ENCODE results near the gene MBD4. TPM values are rescaled to one million over a fixed set of nuclear protein-coding genes. Genes with fewer than 3 reads are reported as not detected.
A peak's percentile ranks its signal among the peaks of the same experiment; 100 is the strongest.

Gene MBD4
- total RNA-seq, 1 donor from 2014 or later = 41.9 TPM

DNA sequence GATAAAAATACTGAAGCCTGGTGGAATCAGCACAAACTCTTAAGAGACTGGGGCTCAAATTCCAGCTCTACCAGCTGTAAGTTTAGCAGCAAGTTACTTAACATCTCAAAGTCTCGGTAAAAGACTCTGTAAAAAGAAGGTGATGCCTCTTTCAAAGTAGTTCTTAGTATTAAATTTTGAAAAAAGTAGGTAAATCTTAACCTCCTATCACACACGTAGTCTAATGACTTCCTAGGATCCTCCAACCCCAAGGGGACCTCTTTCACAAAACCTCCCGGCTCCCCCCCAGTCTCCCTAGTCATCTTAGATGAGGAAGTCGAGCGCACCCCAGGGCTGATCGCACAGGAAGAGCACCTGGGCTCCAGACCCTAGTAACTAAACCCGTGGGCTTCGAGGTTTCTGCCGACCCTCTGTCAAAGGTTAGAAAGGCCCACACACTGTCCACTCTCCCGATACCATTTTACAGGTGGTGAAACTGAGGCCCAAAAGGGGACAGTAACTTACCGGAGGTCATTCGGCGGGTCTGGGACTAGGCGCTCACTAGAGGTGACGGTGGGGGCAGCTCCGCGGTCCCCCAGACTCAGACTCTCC is 427 bp downstream of the MBD4 start:
- Mint-ChIP-seq H3K4me3 (ENCODE audit: low read depth) (peak overlapping the region; percentile 92), H3K4me1 (ENCODE audit: low read depth) (peaks cover 59% of the 10 kb centered on the region), H3K9me3 (no peaks in the 10 kb centered on the region), H3K27me3 (ENCODE audit: low read depth) (no peaks in the 10 kb centered on the region), H3K36me3 (ENCODE audit: low read depth) (peaks cover 47% of the 10 kb centered on the region), H3K27ac (peak overlapping the region; percentile 99)
- intact Hi-C loops (cut with micrococcal nuclease) = loop anchor here (1.0 kb wide), 1 partner anchor 123 kb away; a partner anchor contains a TSS
- no peak for DNase-seq (ENCODE audit: low spot score)

DNA sequence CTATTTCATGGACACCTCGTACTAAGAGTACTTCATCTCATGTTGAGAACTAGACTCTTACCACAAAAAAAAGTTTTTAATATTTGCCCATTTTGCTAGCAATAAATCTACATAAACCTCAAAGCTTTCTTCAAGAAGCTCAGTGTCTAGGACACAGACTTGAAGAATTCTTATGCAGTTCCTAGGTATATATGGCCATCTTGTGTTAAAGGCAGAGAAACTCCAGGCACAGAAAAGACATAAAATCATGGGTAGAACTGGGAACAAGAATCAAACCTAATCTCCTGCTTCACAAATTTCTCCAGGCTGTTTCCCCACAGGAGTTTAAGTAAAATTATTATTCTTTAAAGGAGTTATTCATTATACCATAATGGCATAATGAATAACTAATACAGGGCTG is 4.4 kb downstream of the MBD4 start:
- H3K36me3 Mint-ChIP-seq (ENCODE audit: low read depth) = peaks cover 76% of the 10 kb centered on the region
- H3K27ac Mint-ChIP-seq = no peak overlapping the region
- intact Hi-C loops (cut with micrococcal nuclease) = no loop called here
- no peak for DNase-seq (ENCODE audit: low spot score)
- H3K27me3 Mint-ChIP-seq (ENCODE audit: low read depth) = no peaks in the 10 kb centered on the region
- H3K4me1 Mint-ChIP-seq (ENCODE audit: low read depth) = peaks cover 33% of the 10 kb centered on the region
- H3K9me3 Mint-ChIP-seq = no peaks in the 10 kb centered on the region
- no peak overlapping the region for H3K4me3 Mint-ChIP-seq (ENCODE audit: low read depth)

DNA sequence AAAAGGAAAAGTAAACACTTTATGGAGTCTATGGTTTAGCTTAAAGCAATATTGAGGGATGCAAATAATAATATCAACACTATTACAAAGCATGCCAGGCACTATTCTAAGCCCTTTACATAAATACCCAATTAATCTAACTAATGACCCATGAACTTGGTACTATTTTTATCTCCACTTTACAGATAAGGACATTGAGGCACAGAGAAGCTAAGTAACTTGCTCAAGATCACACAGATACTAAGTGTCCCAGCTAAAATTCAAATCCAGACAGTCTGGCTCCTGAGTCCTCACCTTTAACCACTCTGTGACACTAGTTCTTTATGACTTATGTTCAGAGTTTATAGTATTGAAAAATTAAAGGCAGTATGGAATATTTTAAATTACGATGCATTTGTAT is 5.6 kb downstream of the MBD4 start:
- Mint-ChIP-seq H3K27me3 (ENCODE audit: low read depth) (no peaks in the 10 kb centered on the region), H3K4me3 (ENCODE audit: low read depth) (no peak overlapping the region), H3K36me3 (ENCODE audit: low read depth) (peaks cover 73% of the 10 kb centered on the region), H3K27ac (no peak overlapping the region), H3K4me1 (ENCODE audit: low read depth) (peaks cover 35% of the 10 kb centered on the region), H3K9me3 (no peaks in the 10 kb centered on the region)
- DNase-seq (ENCODE audit: low spot score) = no peak
- intact Hi-C loops (cut with micrococcal nuclease) = no loop called here

DNA sequence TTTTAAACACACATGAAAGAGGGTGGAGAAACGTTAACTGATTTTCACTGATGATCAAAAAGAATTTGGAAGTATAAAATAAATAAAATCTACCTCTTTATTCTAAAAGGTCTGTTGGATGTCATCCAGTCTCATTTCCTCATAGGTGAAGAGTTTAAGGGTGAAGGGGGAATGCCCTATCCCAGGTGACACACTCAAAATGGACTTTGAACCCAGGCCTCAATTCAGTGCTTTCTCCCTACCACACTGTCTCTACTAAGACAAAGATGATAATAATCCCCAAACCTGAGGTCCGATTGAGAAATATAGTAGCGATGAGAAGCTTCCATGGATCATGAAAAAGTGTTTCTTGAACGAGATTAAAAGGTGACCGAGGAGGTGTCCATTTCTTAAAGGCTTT is 6.2 kb downstream of the MBD4 start:
- no peaks in the 10 kb centered on the region for H3K27me3 Mint-ChIP-seq (ENCODE audit: low read depth)
- H3K9me3 Mint-ChIP-seq = no peaks in the 10 kb centered on the region
- H3K27ac Mint-ChIP-seq = no peak overlapping the region
- no peak overlapping the region for H3K4me3 Mint-ChIP-seq (ENCODE audit: low read depth)
- intact Hi-C loops (cut with micrococcal nuclease) = no loop called here
- no peak for DNase-seq (ENCODE audit: low spot score)
- H3K36me3 Mint-ChIP-seq (ENCODE audit: low read depth) = peaks cover 79% of the 10 kb centered on the region
- H3K4me1 Mint-ChIP-seq (ENCODE audit: low read depth) = peaks cover 40% of the 10 kb centered on the region

DNA sequence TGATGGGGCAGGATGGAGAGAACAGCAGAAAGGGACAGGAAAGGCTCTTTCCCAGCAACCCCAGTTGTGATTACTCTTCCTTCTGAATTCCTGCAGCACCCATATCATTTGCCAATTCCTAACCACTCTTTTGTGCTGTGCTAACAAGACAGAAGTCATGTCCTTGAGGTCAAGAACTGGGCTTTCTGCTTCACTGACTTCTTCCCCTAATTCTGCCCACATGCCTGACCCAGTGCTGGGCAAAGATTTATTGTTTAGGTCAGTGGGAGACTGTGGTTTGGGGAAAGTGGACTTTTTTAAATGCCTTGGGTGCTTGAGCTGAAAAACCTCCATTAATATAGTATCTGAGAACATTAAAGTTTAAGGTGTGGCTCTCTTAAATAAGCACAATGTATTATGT is 7.1 kb downstream of the MBD4 start:
- peaks cover 42% of the 10 kb centered on the region for H3K4me1 Mint-ChIP-seq (ENCODE audit: low read depth)
- no peak for DNase-seq (ENCODE audit: low spot score)
- no peak overlapping the region for H3K27ac Mint-ChIP-seq
- H3K36me3 Mint-ChIP-seq (ENCODE audit: low read depth) = peaks cover 71% of the 10 kb centered on the region
- H3K9me3 Mint-ChIP-seq = no peaks in the 10 kb centered on the region
- no peak overlapping the region for H3K4me3 Mint-ChIP-seq (ENCODE audit: low read depth)
- peaks cover 4% of the 10 kb centered on the region for H3K27me3 Mint-ChIP-seq (ENCODE audit: low read depth)
- intact Hi-C loops (cut with micrococcal nuclease) = no loop called here

DNA sequence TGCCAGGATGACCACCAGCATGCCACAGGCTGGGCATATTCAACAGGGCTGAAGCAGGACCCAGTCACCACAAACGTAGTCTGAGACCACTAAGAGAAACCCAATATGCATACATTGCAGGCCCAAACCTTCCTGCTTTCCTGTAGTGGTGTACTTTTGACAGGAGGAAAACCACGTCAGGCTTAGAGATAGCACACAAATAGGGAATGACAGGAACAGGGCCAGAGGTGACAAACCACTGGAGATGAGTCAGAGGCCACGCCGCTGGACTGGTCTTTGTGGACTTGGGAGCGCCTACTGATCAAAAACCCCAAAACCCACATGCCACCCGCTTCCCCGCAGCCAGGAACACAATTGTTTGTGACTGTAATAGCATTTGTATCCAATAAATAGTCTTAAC is 7.7 kb downstream of the MBD4 start:
- peaks cover 40% of the 10 kb centered on the region for H3K4me1 Mint-ChIP-seq (ENCODE audit: low read depth)
- peaks cover 66% of the 10 kb centered on the region for H3K36me3 Mint-ChIP-seq (ENCODE audit: low read depth)
- H3K27me3 Mint-ChIP-seq (ENCODE audit: low read depth) = peaks cover 8% of the 10 kb centered on the region
- DNase-seq (ENCODE audit: low spot score) = no peak
- no peaks in the 10 kb centered on the region for H3K9me3 Mint-ChIP-seq
- intact Hi-C loops (cut with micrococcal nuclease) = no loop called here
- no peak overlapping the region for H3K27ac Mint-ChIP-seq
- no peak overlapping the region for H3K4me3 Mint-ChIP-seq (ENCODE audit: low read depth)

DNA sequence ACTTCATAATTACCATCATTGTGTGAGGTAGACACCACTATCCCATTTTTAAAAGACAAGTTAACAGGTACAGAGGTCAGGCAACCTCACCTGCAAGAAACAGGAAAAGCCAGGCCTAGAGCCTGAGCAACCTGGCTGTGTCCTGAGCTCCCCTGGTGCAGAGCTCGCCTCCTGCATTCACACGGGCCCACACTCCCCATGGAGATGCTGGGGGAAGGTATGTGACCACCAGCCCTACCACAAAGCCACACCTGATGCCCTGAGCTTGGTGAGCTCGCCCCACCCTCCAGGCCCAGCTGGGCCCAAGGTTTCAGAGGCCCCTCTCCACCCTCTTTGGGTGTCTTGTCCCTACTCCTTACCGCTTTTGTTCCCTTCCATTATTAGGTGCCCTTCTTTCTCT is 10.1 kb downstream of the MBD4 start:
- Mint-ChIP-seq H3K36me3 (ENCODE audit: low read depth) (peaks cover 43% of the 10 kb centered on the region), H3K9me3 (no peaks in the 10 kb centered on the region), H3K4me1 (ENCODE audit: low read depth) (peaks cover 27% of the 10 kb centered on the region), H3K4me3 (ENCODE audit: low read depth) (no peak overlapping the region), H3K27me3 (ENCODE audit: low read depth) (peaks cover 8% of the 10 kb centered on the region), H3K27ac (peak overlapping the region; percentile 28)
- no peak for DNase-seq (ENCODE audit: low spot score)
- intact Hi-C loops (cut with micrococcal nuclease) = no loop called here

DNA sequence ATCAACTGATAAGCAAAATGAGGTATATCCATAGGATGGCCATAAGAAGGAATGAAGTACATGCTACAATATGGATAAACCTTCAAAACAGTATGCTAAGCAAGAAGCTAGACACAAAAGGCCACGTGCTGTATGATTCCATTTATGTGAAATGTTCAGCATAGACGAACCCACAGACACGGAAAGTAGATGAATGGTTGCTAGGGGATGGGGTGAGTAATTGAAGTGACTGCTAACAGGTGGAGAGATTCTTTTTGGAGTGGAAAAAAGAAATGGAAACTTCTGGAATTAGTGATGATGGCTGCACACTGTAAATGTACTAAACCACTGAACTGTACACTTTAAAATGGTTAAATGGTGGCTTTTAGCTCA is 10.7 kb downstream of the MBD4 start:
- Mint-ChIP-seq H3K36me3 (ENCODE audit: low read depth) (peaks cover 39% of the 10 kb centered on the region), H3K27me3 (ENCODE audit: low read depth) (peaks cover 8% of the 10 kb centered on the region), H3K27ac (peak overlapping the region; percentile 64), H3K4me1 (ENCODE audit: low read depth) (peaks cover 24% of the 10 kb centered on the region), H3K4me3 (ENCODE audit: low read depth) (peak overlapping the region; percentile 62), H3K9me3 (no peaks in the 10 kb centered on the region)
- DNase-seq (ENCODE audit: low spot score) = no peak
- intact Hi-C loops (cut with micrococcal nuclease) = no loop called here

DNA sequence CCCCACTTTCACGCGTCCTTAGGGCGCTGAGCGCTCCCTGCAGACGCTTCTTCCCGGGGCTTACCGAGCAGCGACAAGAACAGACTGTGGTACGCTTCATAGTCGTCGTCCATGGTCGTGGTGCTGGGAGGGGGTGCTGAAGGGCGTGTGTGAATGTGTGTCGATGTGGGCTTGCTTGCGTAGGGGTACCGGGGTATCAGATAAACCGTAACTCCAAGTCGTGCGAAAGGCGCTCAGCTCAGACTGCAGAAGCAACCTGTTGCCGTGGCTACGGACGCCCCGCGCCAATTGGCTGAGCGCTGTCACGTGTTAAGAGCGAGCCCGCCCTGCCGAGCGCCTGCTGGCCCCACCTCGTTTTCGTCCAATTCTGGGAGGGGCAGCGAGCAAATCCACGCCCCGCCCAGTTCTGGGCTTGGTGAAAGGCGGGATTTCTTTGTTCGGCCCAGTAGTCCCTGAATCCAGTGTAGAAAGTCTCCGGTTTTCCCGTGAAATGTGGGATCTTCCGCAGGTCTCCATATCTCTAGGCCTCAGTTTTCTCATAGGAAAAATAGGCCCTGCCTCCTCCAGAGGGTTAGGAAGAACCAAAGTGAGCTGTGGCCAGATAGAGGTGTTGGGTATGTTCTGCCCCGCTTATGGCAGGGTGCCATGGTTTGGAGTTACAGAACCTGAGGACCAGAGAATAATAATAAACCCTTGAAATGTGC is 11.2 kb downstream of the MBD4 start, which contains the start of gene EFCAB12:
Gene EFCAB12, minus strand, starts transcription at position 261 of the 704 bp plus-strand sequence. Its CDS starts 148 bp downstream, at position 113.
- no peaks in the 10 kb centered on the region for H3K9me3 Mint-ChIP-seq
- peak; percentile 87 for DNase-seq (ENCODE audit: low spot score)
- peak within 1 kb of the TSS; percentile 64 for H3K27ac Mint-ChIP-seq
- H3K27me3 Mint-ChIP-seq (ENCODE audit: low read depth) = peaks cover 8% of the 10 kb centered on the region
- intact Hi-C loops (cut with micrococcal nuclease) = loop anchor here (1.0 kb wide), 1 partner anchor 12 kb away; the partner anchor contains the start of gene IFT122
- peaks cover 24% of the 10 kb centered on the region for H3K4me1 Mint-ChIP-seq (ENCODE audit: low read depth)
- H3K36me3 Mint-ChIP-seq (ENCODE audit: low read depth) = peaks cover 34% of the 10 kb centered on the region
- H3K4me3 Mint-ChIP-seq (ENCODE audit: low read depth) = peak within 1 kb of the TSS; percentile 62

DNA sequence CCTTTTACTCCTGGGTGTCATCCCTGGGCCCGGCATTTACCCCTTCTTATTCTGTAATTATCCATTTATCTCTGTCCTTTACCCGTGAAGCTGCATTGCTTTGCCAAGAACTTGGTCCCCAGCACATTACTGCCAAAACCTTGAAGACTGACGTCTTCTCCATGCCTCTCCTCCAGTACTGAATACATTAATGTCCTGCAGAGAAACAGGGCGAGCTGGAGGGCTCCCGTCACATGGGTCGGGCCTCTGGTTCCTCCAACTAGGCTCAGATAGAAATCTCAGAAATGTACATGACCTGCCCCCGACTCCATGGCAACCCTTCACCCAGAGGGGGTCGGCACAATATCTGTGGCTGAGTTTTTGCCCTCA is 11.8 kb downstream of the MBD4 start:
- no peak overlapping the region for H3K27ac Mint-ChIP-seq

DNA sequence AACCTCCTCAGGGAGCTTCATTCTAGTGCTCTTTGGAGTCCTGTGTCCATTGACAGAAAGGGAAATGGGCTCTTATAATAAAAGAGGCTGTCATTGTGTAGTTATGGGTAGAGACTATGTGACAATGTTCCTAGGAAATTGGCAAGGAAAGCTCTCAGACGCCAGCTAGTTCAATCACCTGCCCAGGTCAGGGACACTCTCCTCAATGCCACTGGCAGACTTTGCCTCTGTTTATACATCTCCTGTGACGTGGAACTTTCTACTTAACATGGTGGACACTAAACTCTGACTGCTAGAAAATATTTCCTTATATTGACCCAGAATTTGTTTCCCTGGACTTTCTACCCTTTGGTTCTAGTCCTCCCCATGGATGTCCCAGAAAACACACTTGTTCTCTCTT is 14.1 kb downstream of the MBD4 start:
- H3K9me3 Mint-ChIP-seq = no peaks in the 10 kb centered on the region
- H3K27ac Mint-ChIP-seq = no peak overlapping the region
- H3K4me3 Mint-ChIP-seq (ENCODE audit: low read depth) = no peak overlapping the region
- peaks cover 8% of the 10 kb centered on the region for H3K27me3 Mint-ChIP-seq (ENCODE audit: low read depth)
- DNase-seq (ENCODE audit: low spot score) = no peak
- H3K4me1 Mint-ChIP-seq (ENCODE audit: low read depth) = peaks cover 24% of the 10 kb centered on the region
- intact Hi-C loops (cut with micrococcal nuclease) = no loop called here
- peaks cover 10% of the 10 kb centered on the region for H3K36me3 Mint-ChIP-seq (ENCODE audit: low read depth)

More for the DNA sequence above, 11.8 kb downstream of the MBD4 start:
- H3K27me3 Mint-ChIP-seq (ENCODE audit: low read depth) = peaks cover 8% of the 10 kb centered on the region
- peaks cover 30% of the 10 kb centered on the region for H3K36me3 Mint-ChIP-seq (ENCODE audit: low read depth)
- H3K9me3 Mint-ChIP-seq = no peaks in the 10 kb centered on the region
- intact Hi-C loops (cut with micrococcal nuclease) = loop anchor here (1.0 kb wide), 1 partner anchor 12 kb away; the partner anchor contains the start of gene IFT122
- peak overlapping the region; percentile 62 for H3K4me3 Mint-ChIP-seq (ENCODE audit: low read depth)
- H3K4me1 Mint-ChIP-seq (ENCODE audit: low read depth) = peaks cover 24% of the 10 kb centered on the region
- no peak for DNase-seq (ENCODE audit: low spot score)

DNA sequence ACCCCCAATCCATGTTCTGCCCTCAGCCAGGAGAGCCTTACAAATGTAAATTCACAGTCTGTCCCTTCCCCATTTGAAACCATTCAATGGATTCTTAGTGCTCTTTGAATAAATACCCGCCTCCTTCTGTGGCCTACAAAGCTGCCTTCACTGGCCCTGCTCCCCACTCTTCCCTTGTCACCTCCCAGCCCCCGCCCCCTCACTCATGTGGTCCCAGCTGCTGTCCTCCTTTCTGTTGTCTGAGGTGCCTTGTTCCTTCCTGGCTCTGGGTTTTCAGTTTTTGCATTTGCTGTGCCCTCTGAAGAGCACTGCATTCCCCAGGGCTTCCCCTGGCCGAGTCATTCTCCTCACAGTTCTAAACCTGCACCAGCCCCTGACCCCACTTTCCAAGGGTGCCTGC is 14.5 kb downstream of the MBD4 start:
- H3K27ac Mint-ChIP-seq = no peak overlapping the region
- peaks cover 24% of the 10 kb centered on the region for H3K4me1 Mint-ChIP-seq (ENCODE audit: low read depth)
- peaks cover 8% of the 10 kb centered on the region for H3K27me3 Mint-ChIP-seq (ENCODE audit: low read depth)
- DNase-seq (ENCODE audit: low spot score) = no peak
- intact Hi-C loops (cut with micrococcal nuclease) = no loop called here
- no peak overlapping the region for H3K4me3 Mint-ChIP-seq (ENCODE audit: low read depth)
- H3K36me3 Mint-ChIP-seq (ENCODE audit: low read depth) = peaks cover 8% of the 10 kb centered on the region
- H3K9me3 Mint-ChIP-seq = no peaks in the 10 kb centered on the region

DNA sequence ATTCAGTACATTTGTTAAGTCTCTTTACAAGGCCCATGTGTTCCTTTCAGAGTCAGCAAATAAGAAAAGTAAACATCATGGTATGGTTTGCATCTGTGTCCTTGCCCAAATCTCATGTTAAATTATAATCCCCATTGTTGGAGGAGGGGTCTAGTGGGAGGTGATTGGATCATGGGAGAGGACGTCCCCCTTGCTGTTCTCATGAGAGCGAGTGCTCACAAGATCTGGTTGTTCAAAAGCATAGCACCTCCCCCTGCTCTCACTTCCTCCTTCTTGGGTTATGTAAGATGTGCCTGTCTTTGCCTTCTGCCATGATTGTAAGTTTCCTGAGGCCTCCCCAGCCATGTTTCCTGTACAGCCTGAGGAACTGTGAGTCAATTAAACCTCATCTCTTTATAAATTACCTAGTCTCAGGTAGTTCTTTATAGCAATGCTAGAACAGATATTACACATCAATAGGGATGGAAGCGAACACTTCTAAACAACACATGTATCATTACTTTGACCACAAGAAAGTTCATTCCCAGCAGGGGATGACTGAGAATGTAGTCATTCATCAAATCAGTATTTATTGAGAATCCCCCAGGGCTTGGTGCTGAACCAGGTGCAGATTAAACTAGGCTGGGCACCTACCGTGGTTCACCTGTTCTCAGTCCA is 15.4 kb downstream of the MBD4 start:
- intact Hi-C loops (cut with micrococcal nuclease) = no loop called here
- DNase-seq (ENCODE audit: low spot score) = no peak
- Mint-ChIP-seq H3K27me3 (ENCODE audit: low read depth) (peaks cover 8% of the 10 kb centered on the region), H3K9me3 (no peaks in the 10 kb centered on the region), H3K36me3 (ENCODE audit: low read depth) (peaks cover 8% of the 10 kb centered on the region), H3K27ac (no peak overlapping the region), H3K4me3 (ENCODE audit: low read depth) (no peak overlapping the region), H3K4me1 (ENCODE audit: low read depth) (peaks cover 21% of the 10 kb centered on the region)
